HepG2 (cell line): ENCODE results near the gene RASL10A. TPM values are rescaled to one million over a fixed set of nuclear protein-coding genes. Genes with fewer than 3 reads are reported as not detected.

Source experiments
- HMGA1 ChIP-seq: sonication (generic); formaldehyde crosslinking; conservative IDR thresholded peaks from 2 replicates; pipeline ENCODE4 v1.4.0; 2020; ENCODE audit warnings: missing genetic modification reagents
- IKZF4 ChIP-seq: sonication (generic); formaldehyde crosslinking; IDR thresholded peaks from 2 replicates; pipeline ENCODE4 v1.5.1; 2020; ENCODE audit warnings: borderline replicate concordance, mild to moderate bottlenecking, low read depth, missing genetic modification reagents; ENCODE audit errors: not compliant biosample characterization
- PPARG ChIP-seq: conservative IDR thresholded peaks from 2 replicates; pipeline ENCODE4 v1.6.1; 2016; ENCODE audit warnings: missing biosample characterization, missing genetic modification reagents
- PRDM10 ChIP-seq: sonication (generic); formaldehyde crosslinking; IDR thresholded peaks from 2 replicates; pipeline ENCODE4 v1.4.0; 2020; ENCODE audit warnings: low read depth, missing genetic modification reagents
- SCMH1 ChIP-seq: sonication (generic); formaldehyde crosslinking; IDR thresholded peaks from 2 replicates; pipeline ENCODE4 v1.9.0; 2021; ENCODE audit warnings: missing genetic modification reagents, mild to moderate bottlenecking, borderline replicate concordance
- ZC3H13 ChIP-seq: sonication (generic); formaldehyde crosslinking; IDR thresholded peaks from 2 replicates; pipeline ENCODE4 v1.8.1; 2023; ENCODE audit warnings: mild to moderate bottlenecking, missing genetic modification reagents, moderate library complexity
- ZFYVE20 ChIP-seq: sonication (generic); formaldehyde crosslinking; IDR thresholded peaks from 2 replicates; pipeline ENCODE4 v1.8.0; 2023; ENCODE audit warnings: low read depth, mild to moderate bottlenecking, moderate library complexity, missing genetic modification reagents, borderline replicate concordance
- ZIK1 ChIP-seq: sonication (generic); formaldehyde crosslinking; IDR thresholded peaks from 2 replicates; pipeline ENCODE4 v1.5.0; 2020; ENCODE audit warnings: mild to moderate bottlenecking, low read depth, missing genetic modification reagents, borderline replicate concordance
- ZMYM4 ChIP-seq: sonication (generic); formaldehyde crosslinking; IDR thresholded peaks from 2 replicates; pipeline ENCODE4 v1.8.1; 2023; ENCODE audit warnings: mild to moderate bottlenecking, missing genetic modification reagents
- ZNF142 ChIP-seq: sonication (generic); formaldehyde crosslinking; IDR thresholded peaks from 2 replicates; pipeline ENCODE4 v1.4.0; 2020; ENCODE audit warnings: missing genetic modification reagents
- polyA plus RNA-seq, 8 experiments: library from polyadenylated mRNA; depleted of rRNA in 3 of 8; stranded (reverse) in 7 of 8; unstranded in 1 of 8; fragments of >200 nt; fragmentation: Illumina TruSeq in 4 of 8; extraction: Trizol in 4 of 8; gene quantifications; 2 replicates each; pipeline versions ENCODE4 v1.2.1 to v1.2.3, GENCODE V29; 2011 to 2016; ENCODE audit warnings: low read depth in 4 of 8, missing spikeins in 1 of 8, mixed read lengths in 1 of 8; ENCODE audit not compliant: insufficient read depth in 1 of 8
- total RNA-seq, 5 experiments: library from RNA; depleted of rRNA; stranded (reverse); fragments of >200 nt; fragmentation: Illumina TruSeq; extraction: Trizol; gene quantifications; 2 replicates each; pipeline ENCODE4 v1.2.3, GENCODE V29; 2016; ENCODE audit warnings: low read depth in 1 of 5
- TF ChIP-seq, protein P1 (sequence below): sonication (generic); formaldehyde crosslinking; IDR thresholded peaks from 2 replicates; pipeline ENCODE4 v1.5.1; 2020; ENCODE audit warnings: mild to moderate bottlenecking, missing genetic modification reagents, moderate library complexity
- TF ChIP-seq, protein P2 (sequence below): IDR thresholded peaks from 2 replicates; pipeline ENCODE4 v1.6.1; 2016; ENCODE audit warnings: low read depth, control low read depth

RASL10A gene
- total and polyA plus RNA-seq, 2 of the 13 experiments (the other 11 are each of a cell fraction or from before 2014, with no cell fraction given), result 0.05 to 0.22 TPM

DNA sequence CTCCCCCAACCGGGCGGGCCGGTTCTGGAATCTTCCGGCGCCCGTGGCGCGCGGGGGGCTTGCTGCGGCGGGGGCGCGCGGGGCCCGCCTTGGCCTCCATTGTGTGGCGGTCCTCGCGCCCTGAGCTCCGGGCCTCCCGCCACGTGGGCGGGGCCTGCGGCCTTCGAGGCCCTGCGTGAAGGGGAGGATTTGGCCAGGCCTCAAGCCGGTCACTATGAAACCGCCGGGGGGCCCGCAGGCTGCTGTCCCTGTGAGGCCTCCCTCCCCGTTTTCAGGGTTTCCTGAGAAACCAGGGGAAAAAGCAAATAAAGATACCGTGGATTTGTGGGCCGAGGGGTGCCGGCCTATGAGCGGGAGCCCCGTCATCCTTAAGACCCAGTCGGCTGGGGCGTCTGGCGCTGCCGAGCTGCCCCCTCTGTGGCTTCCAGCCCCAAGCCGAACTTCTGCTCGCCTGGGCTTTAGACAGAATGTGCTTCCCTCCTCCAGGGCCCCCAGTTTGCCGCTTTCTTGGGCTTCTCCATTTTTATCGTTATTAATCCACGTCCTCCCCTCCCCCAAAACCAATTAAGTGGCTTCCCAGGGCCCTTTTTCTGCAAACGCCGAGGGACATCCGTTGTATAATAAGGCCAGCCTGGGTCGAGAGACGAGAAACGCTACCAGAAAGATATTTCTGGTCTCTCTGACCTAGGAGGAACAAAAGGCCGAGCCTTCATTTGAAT is 46.8 kb downstream of the RASL10A start (continued):
- TF ChIP-seq HMGA1 (CRISPR knock-in tag) (no peak), PPARG (CRISPR knock-in tag) (no peak), PRDM10 (CRISPR knock-in tag) (no peak), ZIK1 (CRISPR knock-in tag) (peak; percentile 77; the same call in 1 of the 2 replicates), ZFYVE20 (CRISPR knock-in tag) (peak; percentile 83; the same call in 1 of the 2 replicates), IKZF4 (CRISPR knock-in tag) (peak; percentile 81), ZNF142 (CRISPR knock-in tag) (peak; percentile 60; the same call in 1 of the 2 replicates), ZC3H13 (CRISPR knock-in tag) (peak; percentile 61; the same call in 1 of the 2 replicates), SCMH1 (CRISPR knock-in tag) (no peak), ZMYM4 (peak; percentile 0; the same call in 1 of the 2 replicates)
- TF ChIP-seq, protein P1, sequence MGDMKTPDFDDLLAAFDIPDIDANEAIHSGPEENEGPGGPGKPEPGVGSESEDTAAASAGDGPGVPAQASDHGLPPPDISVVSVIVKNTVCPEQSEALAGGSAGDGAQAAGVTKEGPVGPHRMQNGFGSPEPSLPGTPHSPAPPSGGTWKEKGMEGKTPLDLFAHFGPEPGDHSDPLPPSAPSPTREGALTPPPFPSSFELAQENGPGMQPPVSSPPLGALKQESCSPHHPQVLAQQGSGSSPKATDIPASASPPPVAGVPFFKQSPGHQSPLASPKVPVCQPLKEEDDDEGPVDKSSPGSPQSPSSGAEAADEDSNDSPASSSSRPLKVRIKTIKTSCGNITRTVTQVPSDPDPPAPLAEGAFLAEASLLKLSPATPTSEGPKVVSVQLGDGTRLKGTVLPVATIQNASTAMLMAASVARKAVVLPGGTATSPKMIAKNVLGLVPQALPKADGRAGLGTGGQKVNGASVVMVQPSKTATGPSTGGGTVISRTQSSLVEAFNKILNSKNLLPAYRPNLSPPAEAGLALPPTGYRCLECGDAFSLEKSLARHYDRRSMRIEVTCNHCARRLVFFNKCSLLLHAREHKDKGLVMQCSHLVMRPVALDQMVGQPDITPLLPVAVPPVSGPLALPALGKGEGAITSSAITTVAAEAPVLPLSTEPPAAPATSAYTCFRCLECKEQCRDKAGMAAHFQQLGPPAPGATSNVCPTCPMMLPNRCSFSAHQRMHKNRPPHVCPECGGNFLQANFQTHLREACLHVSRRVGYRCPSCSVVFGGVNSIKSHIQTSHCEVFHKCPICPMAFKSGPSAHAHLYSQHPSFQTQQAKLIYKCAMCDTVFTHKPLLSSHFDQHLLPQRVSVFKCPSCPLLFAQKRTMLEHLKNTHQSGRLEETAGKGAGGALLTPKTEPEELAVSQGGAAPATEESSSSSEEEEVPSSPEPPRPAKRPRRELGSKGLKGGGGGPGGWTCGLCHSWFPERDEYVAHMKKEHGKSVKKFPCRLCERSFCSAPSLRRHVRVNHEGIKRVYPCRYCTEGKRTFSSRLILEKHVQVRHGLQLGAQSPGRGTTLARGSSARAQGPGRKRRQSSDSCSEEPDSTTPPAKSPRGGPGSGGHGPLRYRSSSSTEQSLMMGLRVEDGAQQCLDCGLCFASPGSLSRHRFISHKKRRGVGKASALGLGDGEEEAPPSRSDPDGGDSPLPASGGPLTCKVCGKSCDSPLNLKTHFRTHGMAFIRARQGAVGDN (CRISPR knock-in tag), result peak; percentile 95
- TF ChIP-seq, protein P2, sequence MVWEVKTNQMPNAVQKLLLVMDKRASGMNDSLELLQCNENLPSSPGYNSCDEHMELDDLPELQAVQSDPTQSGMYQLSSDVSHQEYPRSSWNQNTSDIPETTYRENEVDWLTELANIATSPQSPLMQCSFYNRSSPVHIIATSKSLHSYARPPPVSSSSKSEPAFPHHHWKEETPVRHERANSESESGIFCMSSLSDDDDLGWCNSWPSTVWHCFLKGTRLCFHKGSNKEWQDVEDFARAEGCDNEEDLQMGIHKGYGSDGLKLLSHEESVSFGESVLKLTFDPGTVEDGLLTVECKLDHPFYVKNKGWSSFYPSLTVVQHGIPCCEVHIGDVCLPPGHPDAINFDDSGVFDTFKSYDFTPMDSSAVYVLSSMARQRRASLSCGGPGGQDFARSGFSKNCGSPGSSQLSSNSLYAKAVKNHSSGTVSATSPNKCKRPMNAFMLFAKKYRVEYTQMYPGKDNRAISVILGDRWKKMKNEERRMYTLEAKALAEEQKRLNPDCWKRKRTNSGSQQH (CRISPR knock-in tag), result 0 out of 2 replicates have a peak, but pooled peaks have one; percentile 35
